Esophagus mucosa (tissue), 1 donor: ENCODE data around the gene COA7. TPM values are rescaled to one million over a fixed set of nuclear protein-coding genes. Genes with fewer than 3 reads are reported as not detected.
A peak's percentile ranks its signal among the peaks of the same experiment; 100 is the strongest.
"Not testable (repeated sequence)": the region's sequence is repeated elsewhere in the genome, so short reads cannot be mapped to it uniquely, and the experiment has no call there.

ENCODE experiments used
- ATAC-seq: fragments of 200-7000 bp; cut with Tn5 transposase; one replicate; pipeline ENCODE4 v1.9.1; 2020
- total RNA-seq: library from RNA; stranded (reverse); gene quantifications from one replicate; pipeline ENCODE4 v1.2.4, GENCODE V29; 2023
- donor health status: DM: yes; HTN: yes; CAD: no.

COA7 gene
- total RNA-seq, 1 donor from 2014 or later = 13.7 TPM

DNA sequence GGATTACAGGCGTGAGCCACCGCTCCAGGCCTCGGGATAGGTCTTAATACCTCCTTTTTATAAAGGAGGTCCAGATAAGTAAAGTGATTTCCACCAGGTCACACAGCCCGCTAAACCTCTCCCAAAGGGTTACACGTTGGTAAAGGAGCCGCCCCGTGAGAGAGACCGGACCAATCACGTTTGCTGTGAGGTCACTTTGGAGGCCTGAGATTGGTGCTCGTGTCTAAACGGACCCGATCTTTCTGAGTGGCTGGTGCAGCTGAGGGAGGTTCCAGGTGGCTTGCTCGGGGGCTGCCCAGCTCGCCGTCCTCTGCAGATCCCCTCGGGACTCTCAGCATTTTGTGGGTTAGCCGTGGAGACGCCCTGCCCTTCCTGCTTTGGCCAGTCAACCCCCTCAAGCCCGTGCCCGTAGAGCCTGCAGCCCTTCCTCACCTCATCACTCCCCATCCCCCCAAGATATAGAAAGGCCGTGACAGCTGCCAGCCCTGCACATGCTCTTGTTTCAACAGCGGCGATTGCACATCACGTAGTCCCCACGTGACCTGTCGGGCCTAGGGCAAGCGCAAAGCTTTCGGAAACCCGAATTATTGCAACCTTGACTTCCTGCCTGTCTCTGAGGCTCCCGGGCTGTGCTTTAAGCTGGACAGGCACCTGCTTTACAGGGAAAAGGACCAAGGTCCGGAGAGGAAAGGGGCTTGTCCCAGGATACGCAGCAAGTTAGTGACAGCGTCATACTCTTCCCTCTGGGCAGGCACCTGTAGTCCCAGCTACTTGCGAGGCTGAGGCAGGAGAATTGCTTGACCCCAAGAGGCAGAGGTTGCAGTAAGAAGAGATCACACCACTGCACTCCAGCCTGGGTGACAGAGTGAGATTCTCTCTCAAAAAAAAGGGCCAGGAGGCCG, 5.0 kb upstream of the COA7 start:
- ATAC-seq = peak; percentile 93

- ATAC-seq = no peak
Measured at GRCh38 chr1:52695627-52696026, 2.5 kb downstream of the COA7 start.

DNA sequence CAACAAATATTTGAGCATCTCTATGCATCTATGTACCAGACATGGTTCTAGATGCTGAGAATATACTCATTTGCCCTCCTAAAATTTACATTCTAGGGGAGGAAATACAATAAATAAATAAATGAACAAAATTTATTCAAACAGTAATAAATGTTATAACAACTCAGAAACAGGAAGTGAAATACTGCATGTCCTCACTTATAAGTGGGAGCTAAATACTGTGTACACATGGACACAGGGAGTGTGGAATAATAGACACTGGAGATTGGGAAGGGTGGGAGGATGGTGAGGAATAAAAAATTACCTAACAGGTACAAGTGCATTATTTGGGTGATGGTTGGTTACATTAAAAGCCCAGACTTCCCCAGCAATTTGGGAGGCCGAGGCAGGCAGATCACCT, 4.3 kb downstream of the COA7 start:
- no peak for ATAC-seq

DNA sequence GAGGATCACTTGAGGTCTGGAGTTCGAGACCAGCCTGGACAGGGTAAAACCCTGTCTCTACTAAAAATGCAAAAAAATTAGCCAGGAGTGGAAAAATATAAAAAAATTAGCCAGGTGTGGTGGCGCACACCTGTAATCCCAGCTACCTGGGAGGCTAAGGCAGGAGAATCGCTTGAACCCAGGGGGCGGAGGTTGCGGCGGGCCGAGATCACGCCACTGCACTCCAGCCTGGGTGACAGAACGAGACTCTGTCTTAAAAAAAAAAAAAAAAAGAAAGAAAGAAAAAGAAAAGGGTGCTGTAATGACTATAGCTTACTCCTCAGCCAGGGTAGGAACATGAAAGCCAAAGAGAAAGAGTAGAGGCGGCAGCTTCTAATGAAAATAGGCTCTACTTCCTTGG, 4.8 kb downstream of the COA7 start:
- not testable (repeated sequence) for ATAC-seq

- ATAC-seq = no peak
Measured at GRCh38 chr1:52692697-52693096, 5.5 kb downstream of the COA7 start.

DNA sequence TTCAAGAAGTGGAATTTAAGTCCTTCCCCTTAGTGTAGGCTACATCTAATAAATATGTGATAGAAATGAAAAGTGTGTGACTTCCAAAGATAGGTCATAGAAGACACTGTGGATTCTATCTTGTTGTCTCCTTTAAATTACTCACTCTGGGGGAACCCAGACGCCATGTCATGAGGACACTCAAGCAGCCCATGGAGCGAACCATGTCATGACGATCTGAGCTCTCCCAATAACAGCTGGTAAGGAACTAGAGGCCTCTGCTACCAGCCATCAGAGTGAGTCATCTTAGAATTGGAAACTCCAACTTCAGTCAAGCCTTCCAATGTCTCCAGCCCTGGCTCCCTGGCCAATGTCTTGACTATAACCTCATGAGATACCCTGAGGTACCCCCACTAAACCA, 6.3 kb downstream of the COA7 start:
- ATAC-seq = no peak

GRCh38 chr1:52686830-52687229, 11.3 kb downstream of the COA7 start:
- ATAC-seq = no peak

- ATAC-seq = peak; percentile 88
Measured at GRCh38 chr1:52686261-52686751, 11.8 kb downstream of the COA7 start.

GRCh38 chr1:52684545-52684944, 13.6 kb downstream of the COA7 start:
- no peak for ATAC-seq

GRCh38 chr1:52683367-52683940, 14.7 kb downstream of the COA7 start:
- ATAC-seq = no peak

DNA sequence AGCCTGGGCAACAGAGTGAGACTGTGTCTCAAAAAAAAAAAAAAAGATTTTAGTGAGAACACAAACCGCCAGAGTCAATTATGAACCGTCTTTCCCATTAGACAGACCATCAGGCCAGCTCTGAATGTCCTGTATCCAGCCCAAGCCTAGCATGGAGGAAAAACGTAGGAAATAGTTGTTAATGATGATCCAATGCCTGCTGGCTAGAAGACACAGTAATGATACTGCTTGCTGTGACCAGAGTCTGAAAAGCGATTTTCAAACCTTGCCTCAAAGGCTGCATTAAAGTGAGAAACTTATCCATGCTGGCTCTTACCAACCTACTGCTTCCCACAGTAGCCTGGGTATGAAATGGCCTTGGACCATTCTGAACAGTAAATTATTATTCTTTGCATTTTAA, 17.0 kb downstream of the COA7 start:
- no peak for ATAC-seq

- ATAC-seq = no peak
Measured at GRCh38 chr1:52680353-52680752, 17.8 kb downstream of the COA7 start.

DNA sequence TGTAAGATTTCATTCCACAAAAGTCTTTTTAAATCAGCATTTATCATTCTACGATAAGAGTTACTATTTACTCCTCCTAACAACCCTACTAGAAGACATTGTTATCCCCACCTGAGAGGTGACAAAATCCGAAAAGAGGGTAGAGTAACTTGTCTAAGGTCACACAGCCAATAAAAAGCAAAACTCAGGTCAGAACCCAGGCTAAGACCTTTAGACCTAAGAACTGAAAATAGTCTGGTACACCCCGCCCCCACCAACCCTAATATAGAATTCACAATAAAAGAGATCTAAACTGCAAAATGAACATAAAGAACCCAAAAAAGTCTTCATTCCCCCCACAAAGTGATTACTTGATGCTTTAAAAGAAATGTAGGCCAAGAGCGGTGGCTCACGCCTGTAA, 18.6 kb downstream of the COA7 start:
- ATAC-seq = no peak

DNA sequence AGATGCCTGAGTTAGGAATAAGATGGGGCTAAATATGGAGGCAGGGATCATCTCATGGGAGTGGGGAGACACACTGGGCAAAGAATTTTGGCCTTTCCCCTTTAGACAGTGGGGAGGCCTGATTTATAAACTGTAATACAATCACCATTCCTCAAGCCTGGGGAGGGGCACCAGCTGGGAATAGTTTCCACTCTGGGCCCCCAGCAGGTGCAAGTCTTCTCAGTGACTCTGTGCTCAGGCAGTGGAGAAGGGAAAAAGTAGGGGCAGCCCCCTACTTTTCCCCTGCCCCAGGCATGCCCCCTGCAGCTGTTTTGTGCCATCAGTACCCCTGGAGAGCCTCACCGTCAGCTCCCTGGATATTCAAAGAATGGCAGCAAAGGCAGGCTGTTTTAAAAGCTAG, 19.1 kb downstream of the COA7 start:
- ATAC-seq = no peak

DNA sequence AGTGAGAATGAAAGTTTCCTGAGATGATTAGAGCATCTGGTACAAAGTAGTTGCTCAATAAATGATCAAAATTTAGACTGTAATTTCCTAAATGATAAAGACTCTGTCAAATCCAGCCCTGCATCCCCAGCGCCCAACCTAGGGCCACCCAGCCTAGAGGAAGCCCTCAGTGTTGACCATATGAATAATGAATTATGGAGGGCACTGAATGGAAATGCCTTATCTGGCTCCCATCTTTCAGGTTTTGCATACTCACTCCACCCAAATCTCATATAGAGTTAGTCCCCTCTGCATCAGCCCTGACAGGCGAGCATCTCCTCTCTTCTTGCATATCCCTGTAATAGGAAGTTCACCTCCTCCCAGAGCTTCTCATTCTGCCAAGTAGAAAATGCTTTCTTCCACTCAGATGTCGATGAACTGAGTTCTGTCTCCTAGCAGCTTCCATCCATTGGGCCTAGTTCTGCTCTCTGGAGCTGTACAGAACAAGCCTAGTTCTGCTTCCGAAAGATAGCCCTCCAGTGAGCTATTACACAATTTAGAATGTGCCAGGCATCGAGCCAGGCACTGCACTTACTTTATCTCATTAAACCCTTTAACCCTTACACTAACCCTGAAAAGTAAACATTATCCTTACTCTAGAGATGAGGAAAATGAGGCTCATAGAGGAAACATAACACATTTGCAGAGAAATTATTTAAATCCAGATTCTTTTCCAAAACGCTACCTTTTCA, 20.9 kb downstream of the COA7 start:
- no peak for ATAC-seq

DNA sequence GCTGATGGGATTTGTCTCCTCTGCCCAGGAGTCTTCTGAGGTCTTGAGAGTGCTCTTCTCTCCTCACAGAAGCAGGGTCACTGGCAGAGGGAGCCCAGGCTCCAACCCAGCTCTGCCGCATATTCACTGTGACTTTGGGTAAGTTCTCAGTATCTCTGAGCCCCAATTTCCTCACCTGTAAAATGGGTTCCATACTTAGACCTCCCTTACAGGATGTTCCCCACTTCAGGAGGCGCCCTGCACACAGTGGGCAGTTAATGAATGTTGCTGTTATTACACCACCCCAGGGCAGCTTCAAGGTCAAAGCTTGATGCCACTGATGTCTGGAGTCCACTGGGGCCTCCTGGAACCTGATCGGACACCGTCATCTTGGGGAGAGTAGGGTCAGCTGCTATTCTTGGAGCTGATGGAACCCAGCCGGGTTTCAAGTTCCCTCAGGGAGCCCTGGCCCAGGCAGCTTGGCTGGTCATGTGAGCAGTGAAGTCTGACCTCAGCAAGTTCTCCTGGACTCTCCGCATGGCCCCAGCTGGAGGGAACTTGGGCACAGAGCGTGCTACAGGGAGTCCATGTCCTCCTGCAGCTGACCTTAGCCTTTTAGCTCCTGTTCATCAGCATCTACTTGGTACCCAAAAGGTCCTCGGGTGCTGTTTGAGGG, 21.8 kb downstream of the COA7 start:
- no peak for ATAC-seq

DNA sequence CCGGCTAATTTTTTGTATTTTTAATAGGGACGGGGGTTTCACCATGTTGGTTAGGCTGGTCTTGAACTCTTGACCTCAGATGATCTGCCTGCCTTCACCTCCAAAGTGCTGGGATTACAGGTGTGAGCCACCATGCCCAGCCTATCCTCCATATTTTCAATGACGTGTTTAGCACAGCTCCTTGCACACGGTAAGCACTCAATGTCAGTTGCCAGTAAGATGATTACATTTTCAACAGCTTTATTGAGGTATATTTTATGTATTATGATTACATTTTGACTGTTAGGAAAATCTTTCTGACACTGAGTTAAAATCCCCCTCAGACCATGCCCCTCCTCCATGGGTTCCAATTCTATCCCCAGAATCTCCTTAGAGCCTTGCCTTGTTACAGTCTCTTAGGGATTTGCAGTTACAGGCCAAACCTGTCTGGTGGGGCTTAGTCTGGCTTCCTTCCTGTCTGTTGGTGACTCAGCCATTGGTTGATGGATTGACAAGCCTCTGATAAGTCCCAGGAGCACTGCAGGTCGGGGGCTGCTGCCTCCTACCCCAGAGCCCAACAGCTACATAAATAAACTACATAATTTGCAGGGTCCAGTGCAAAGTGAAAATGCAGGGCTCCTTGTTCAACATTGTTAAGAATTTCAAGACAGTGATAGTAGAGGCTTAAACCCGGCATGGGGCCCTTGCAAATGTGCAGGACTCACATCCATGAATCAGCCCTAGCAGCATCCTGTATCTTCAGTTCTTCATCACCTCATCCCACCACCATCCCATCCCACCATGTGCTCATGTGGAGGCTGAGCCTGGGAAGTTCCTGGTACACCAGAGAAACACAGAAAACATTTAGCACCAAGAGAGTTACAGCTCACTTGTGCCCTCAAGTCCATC, 23.4 kb downstream of the COA7 start:
- peak; percentile 93 for ATAC-seq

DNA sequence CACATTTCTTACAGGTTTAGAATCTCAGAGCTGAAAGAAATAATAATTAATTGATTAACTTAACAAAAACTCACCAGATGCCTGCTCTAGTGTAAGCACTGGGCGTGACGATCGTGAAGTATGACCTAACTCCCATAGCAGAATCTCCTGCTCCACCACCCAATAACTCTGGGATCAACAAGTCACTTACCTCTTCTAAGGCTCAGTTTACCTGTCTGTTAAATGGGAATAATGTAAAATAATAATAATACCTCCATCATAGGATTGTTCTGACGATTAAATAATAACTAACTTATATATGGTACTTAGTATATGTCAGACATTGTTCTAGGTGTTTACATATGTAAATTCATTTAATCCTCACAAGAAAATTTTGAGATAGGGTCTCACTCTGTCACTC, 24.6 kb downstream of the COA7 start:
- ATAC-seq = no peak

DNA sequence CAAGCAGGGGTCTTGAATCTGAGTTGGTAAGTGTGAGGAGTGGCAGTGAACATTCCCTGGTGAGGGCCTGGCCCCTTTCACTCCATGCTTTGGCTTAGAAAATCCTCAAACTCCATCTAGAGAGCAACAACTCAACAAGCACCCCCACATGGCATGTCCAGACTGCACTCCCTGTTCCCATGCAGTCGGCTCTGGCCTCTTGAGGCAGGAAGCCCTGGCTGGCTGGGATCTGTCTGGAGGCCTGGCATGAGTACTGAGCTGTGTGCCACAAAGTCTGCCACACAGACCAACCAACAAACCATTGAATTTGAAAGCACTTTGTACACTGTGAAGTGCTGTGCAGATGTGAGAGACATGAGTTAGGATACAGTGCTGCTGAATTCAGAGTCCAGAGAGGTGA, 25.2 kb downstream of the COA7 start:
- ATAC-seq = no peak

GRCh38 chr1:52670604-52671003, 27.5 kb downstream of the COA7 start:
- ATAC-seq = no peak

DNA sequence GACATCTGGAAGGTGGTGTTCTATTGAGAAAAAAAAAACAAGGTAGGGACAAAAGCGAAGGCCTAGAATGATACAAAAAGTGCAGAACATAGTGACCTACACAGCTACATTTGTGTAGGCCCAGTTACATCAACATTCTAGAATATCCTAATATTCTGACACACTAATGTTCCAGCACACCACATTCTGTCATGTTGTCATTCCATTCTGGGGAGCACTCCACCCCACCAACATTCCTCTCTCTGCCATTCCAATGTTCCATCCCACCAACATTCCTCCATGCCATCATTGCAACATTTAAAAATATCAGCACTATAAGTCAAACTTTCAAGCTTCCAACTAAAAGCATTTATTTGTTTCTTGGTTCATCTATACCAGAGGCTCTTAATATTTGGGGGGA, 28.5 kb downstream of the COA7 start:
- ATAC-seq = no peak

- ATAC-seq = peak; percentile 58
Measured at GRCh38 chr1:52668711-52669110, 29.4 kb downstream of the COA7 start.
